ENCODE data around the gene MYBPC3. TPM values are rescaled to one million over a fixed set of nuclear protein-coding genes. Genes with fewer than 3 reads are reported as not detected.

The MYBPC3 gene
- total and polyA plus RNA-seq, 2 experiments from 2014 or later: not detected

- TF ChIP-seq CREB1 (CRISPR knock-in tag; IDR thresholded peaks at IDR 0.05; ENCODE audit: low read depth) (no peak), JUNB (IDR thresholded peaks at IDR 0.05; ENCODE audit: unreplicated experiment) (no peak), ZNF114 (CRISPR knock-in tag; IDR thresholded peaks at IDR 0.05) (no peak), ZNF462 (CRISPR knock-in tag; IDR thresholded peaks at IDR 0.05) (no peak), REST (IDR thresholded peaks at IDR 0.05; ENCODE audit: unreplicated experiment) (no peak), NANOG (IDR thresholded peaks at IDR 0.05; ENCODE audit: borderline replicate concordance) (no peak), POLR2AphosphoS5 (IDR thresholded peaks at IDR 0.05; ENCODE audit: low read depth) (no peak), CTCF (conservative IDR thresholded peaks at IDR 0.05; ENCODE audit: low read depth in 2 of 2) (no peak), EZH2phosphoT487 (IDR thresholded peaks at IDR 0.05; ENCODE audit: unreplicated experiment) (no peak), ZNF331 (CRISPR knock-in tag; IDR thresholded peaks at IDR 0.05; ENCODE audit: low read depth) (no peak), STAT1 (IDR thresholded peaks at IDR 0.05; ENCODE audit: unreplicated experiment) (no peak)
- TF ChIP-seq, protein P1, sequence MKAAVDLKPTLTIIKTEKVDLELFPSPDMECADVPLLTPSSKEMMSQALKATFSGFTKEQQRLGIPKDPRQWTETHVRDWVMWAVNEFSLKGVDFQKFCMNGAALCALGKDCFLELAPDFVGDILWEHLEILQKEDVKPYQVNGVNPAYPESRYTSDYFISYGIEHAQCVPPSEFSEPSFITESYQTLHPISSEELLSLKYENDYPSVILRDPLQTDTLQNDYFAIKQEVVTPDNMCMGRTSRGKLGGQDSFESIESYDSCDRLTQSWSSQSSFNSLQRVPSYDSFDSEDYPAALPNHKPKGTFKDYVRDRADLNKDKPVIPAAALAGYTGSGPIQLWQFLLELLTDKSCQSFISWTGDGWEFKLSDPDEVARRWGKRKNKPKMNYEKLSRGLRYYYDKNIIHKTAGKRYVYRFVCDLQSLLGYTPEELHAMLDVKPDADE (IDR thresholded peaks at IDR 0.05): no peak
- Mint-ChIP-seq H3K4me1 (peaks cover 4% of the 10 kb centered on the region; the same call in 1 of the 3 replicates), H3K27ac (no peak overlapping the region), H3K36me3 (ENCODE audit: low read depth) (no peaks in the 10 kb centered on the region; the same call in 2 of the 3 replicates), H3K27me3 (ENCODE audit: insufficient read depth, low read depth, poor library complexity) (peaks cover 9% of the 10 kb centered on the region), H3K9me3 (no peaks in the 10 kb centered on the region), H3K4me3 (no peak overlapping the region)
- no peaks in the 10 kb centered on the region for H4K20me1 ChIP-seq (replicated peaks; ENCODE audit: insufficient read depth)
- H3K79me2 ChIP-seq (replicated peaks; ENCODE audit: insufficient read depth): no peaks in the 10 kb centered on the region
- no peak overlapping the region for H2AFZ ChIP-seq
- H3K4me3 ChIP-seq: no peak overlapping the region
- peaks cover 20% of the 10 kb centered on the region for H3F3A ChIP-seq (replicated peaks; ENCODE audit: low read depth)
- H3K27me3 ChIP-seq (ENCODE audit: insufficient read depth): no peaks in the 10 kb centered on the region
- H3K4me1 ChIP-seq (ENCODE audit: insufficient read depth): peaks cover 7% of the 10 kb centered on the region; the same call in 1 of the 2 replicates
- no peak for DNase-seq (ENCODE audit: low spot score)
- no peaks in the 10 kb centered on the region for H3K9me2 ChIP-seq (ENCODE audit: insufficient read depth)
- no peak overlapping the region for H3K4me2 ChIP-seq
- no peak for ATAC-seq
- no peaks in the 10 kb centered on the region for H3K36me3 ChIP-seq (ENCODE audit: insufficient read depth)
- no peak overlapping the region for H3K27ac ChIP-seq (ENCODE audit: low read depth)
Observed at GRCh38 chr11:47358731-47359051, 6.2 kb upstream of the MYBPC3 start.

Measured in GM23338 (cell line).